PFSK-1 (cell line): Measurements from ENCODE around the gene NRL.

ENCODE experiments used
- FOXP2 ChIP-seq: optimal IDR thresholded peaks from 2 replicates; pipeline ENCODE3; 2011; ENCODE audit warnings: borderline replicate concordance, control low read depth, inconsistent platforms; ENCODE audit not compliant: insufficient read depth; ENCODE audit errors: extremely low read length, extremely low read depth
- POLR2AphosphoS5 ChIP-seq: IDR thresholded peaks from 2 replicates; pipeline ENCODE4 v1.6.1; 2012; ENCODE audit warnings: low read depth, mild to moderate bottlenecking, control low read depth, low read length, moderate library complexity
- REST ChIP-seq, 2 experiments: IDR thresholded peaks; 2 replicates each; pipeline versions ENCODE4 v1.6.1 to v1.8.0; 2011 to 2012; ENCODE audit warnings: low read depth in 2 of 2, low read length in 2 of 2, control low read depth in 1 of 2, inconsistent platforms in 1 of 2, mild to moderate bottlenecking in 1 of 2, moderate library complexity in 1 of 2; ENCODE audit not compliant: insufficient read depth in 1 of 2
- SIN3A ChIP-seq: IDR thresholded peaks from 2 replicates; pipeline ENCODE4 v1.6.1; 2012; ENCODE audit warnings: mild to moderate bottlenecking, low read length, moderate library complexity, borderline replicate concordance; ENCODE audit not compliant: insufficient read depth
- TAF1 ChIP-seq: IDR thresholded peaks from 2 replicates; pipeline ENCODE4 v1.6.1; 2012; ENCODE audit warnings: low read length, control low read depth, borderline replicate concordance; ENCODE audit not compliant: insufficient read depth

- TF ChIP-seq POLR2AphosphoS5 (no peak), TAF1 (no peak), SIN3A (no peak), FOXP2 (no peak), REST (IDR thresholded peaks at IDR 0.05; ENCODE audit: insufficient read depth in 1 of 2, low read depth in 2 of 2, low read length in 2 of 2) (no peak)
Measured at GRCh38 chr14:24059841-24060388, 54.8 kb downstream of the NRL start.
